Keratinocyte (primary cell): ENCODE data around the gene SLC29A1. TPM values are rescaled to one million over a fixed set of nuclear protein-coding genes. Genes with fewer than 3 reads are reported as not detected.

Experiments used
- DNase-seq: peaks from one replicate; pipeline ENCODE4 v3.0.0-alpha.2; 2011; ENCODE audit warnings: low read depth, missing footprints, low spot score
- FAIRE-seq: peaks from 2 replicates; lab custom pipeline; 2011; peaks lifted over from hg19 to GRCh38; lab: Jason Lieb, UNC
- H2AFZ ChIP-seq: 2 replicates; pipeline ENCODE4 v1.6.0; 2012; ENCODE audit warnings: low read length, control low read depth, inconsistent platforms; ENCODE audit not compliant: control insufficient read depth
- H3K27ac ChIP-seq: 2 replicates; pipeline ENCODE4 v1.5.1; 2011; ENCODE audit warnings: low read length; ENCODE audit not compliant: control insufficient read depth, insufficient read depth
- H3K27me3 ChIP-seq: 3 replicates; pipeline ENCODE4 v1.6.0; 2011; ENCODE audit warnings: low read length; ENCODE audit not compliant: control insufficient read depth, insufficient read depth; ENCODE audit errors: extremely low read depth
- H3K36me3 ChIP-seq, 2 experiments: 2 replicates in 1 of 2; 3 replicates in 1 of 2; pipeline ENCODE4 v1.5.1; 2011; ENCODE audit warnings: low read length in 2 of 2, mild to moderate bottlenecking in 1 of 2; ENCODE audit not compliant: control insufficient read depth in 2 of 2, insufficient read depth in 2 of 2; ENCODE audit errors: extremely low read depth in 1 of 2
- H3K4me1 ChIP-seq: 3 replicates; pipeline ENCODE4 v1.5.1; 2011; ENCODE audit warnings: low read length; ENCODE audit not compliant: control insufficient read depth, insufficient read depth; ENCODE audit errors: extremely low read depth
- H3K4me2 ChIP-seq: 3 replicates; pipeline ENCODE4 v1.6.0; 2011; ENCODE audit warnings: low read depth, low read length; ENCODE audit not compliant: control insufficient read depth, insufficient read depth; ENCODE audit errors: extremely low read depth
- H3K4me3 ChIP-seq, 3 experiments: fragments of 200-600 bp in 1 of 3; sonication (generic) in 1 of 3; 2 replicates in 2 of 3; 3 replicates in 1 of 3; pipeline ENCODE4 v1.5.1; 2011 to 2016; ENCODE audit warnings: low read length in 3 of 3, mild to moderate bottlenecking in 3 of 3, control low read depth in 2 of 3, inconsistent platforms in 1 of 3, low read depth in 1 of 3, mixed read lengths in 1 of 3, mixed run types in 1 of 3, moderate library complexity in 1 of 3; ENCODE audit not compliant: control insufficient read depth in 2 of 3, insufficient read depth in 2 of 3; ENCODE audit errors: extremely low read depth in 1 of 3
- H3K79me2 ChIP-seq: 2 replicates; pipeline ENCODE4 v1.6.0; 2012; ENCODE audit warnings: low read length; ENCODE audit not compliant: control insufficient read depth, insufficient read depth
- H3K9ac ChIP-seq: 3 replicates; pipeline ENCODE4 v1.6.0; 2011; ENCODE audit warnings: low read length; ENCODE audit not compliant: control insufficient read depth, insufficient read depth; ENCODE audit errors: extremely low read depth
- H3K9me1 ChIP-seq: 3 replicates; pipeline ENCODE4 v1.6.0; 2011; ENCODE audit warnings: low read length; ENCODE audit not compliant: control insufficient read depth, insufficient read depth; ENCODE audit errors: extremely low read depth
- H3K9me3 ChIP-seq: 2 replicates; pipeline ENCODE4 v1.5.1; 2012; ENCODE audit warnings: low read depth, low read length; ENCODE audit not compliant: control insufficient read depth
- H4K20me1 ChIP-seq: 3 replicates; pipeline ENCODE4 v1.6.0; 2011; ENCODE audit warnings: low read length; ENCODE audit not compliant: control insufficient read depth, insufficient read depth; ENCODE audit errors: extremely low read depth
- EZH2 ChIP-seq: IDR thresholded peaks from one replicate; pipeline ENCODE4 v1.6.1; 2012; ENCODE audit warnings: inconsistent platforms, mild to moderate bottlenecking, low read length, moderate library complexity
- dilution Hi-C: fragments of 300-500 bp; cut with MboI; formaldehyde crosslinking; loops from one replicate; pipeline ENCODE4 v1.7.0; 2020; ENCODE audit warnings: low sequenced_read_pairs; ENCODE audit not compliant: extremely low pct_ligation_motif_present
- polyA plus RNA-seq, 5 experiments: library from polyadenylated mRNA; depleted of rRNA in 3 of 5; stranded (reverse) in 3 of 5; stranded (forward) in 1 of 5; unstranded in 1 of 5; fragments of >200 nt; gene quantifications; 1 replicate in 1 of 5; 2 replicates in 3 of 5; 3 replicates in 1 of 5; pipeline versions ENCODE4 v1.2.1 to v1.2.3, GENCODE V29; 2011 to 2012; ENCODE audit warnings: missing spikeins in 2 of 5, low read depth in 1 of 5, low replicate concordance in 1 of 5
- TF ChIP-seq, protein P1 (sequence below), 3 experiments: IDR thresholded peaks in 1 of 3; conservative IDR thresholded peaks in 1 of 3; optimal IDR thresholded peaks in 1 of 3; 2 replicates in 2 of 3; 3 replicates in 1 of 3; pipeline versions ENCODE3 to v1.5.1; 2011; ENCODE audit warnings: low read length in 3 of 3, mild to moderate bottlenecking in 3 of 3, moderate library complexity in 2 of 3, control low read depth in 1 of 3, inconsistent platforms in 1 of 3; ENCODE audit not compliant: insufficient read depth in 2 of 3; ENCODE audit errors: extremely low read depth in 1 of 3

The SLC29A1 gene
- polyA plus RNA-seq, 1 donor (not counting 4 experiments of a cell fraction or from before 2014, with no cell fraction given): 51.0 TPM

DNA sequence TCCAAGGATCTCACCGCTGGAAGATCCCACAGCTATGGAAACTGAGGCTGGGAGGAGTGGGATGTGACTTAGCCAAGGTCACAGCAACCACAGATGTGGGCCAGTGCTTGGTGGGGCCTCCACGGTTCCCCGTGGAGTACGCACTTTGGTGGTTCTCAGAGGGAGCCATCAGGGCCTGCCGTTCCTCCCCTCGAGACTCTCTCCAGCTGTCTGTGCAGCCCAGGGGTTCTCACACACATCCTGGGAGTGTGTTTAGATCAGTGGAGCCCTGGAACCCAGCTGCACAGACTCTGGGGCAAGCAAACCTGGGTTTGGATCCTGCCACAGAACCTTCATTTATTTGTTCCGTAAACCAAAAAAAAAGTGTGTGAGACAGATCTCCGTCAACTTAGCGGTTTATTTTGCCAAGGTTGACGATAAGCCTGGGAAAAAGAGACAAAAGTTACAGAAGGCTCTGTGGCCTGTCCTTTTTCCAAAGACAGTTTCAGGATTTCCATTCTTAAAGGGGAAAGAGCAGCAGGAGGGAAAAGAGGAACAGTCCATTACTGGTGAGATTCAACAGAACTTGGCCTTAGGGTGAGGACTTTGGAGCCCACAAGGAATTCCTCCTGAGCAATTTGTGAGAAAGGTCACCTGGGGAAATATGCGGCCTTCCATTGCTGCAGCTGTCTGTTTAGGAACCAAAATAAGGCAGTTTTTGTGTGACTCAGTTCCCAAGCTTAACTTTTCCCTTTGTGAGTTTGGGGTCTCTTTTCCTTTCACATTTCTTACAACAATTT is 20.2 kb upstream of the SLC29A1 start:
- Histone ChIP-seq H3K9me1 (no peaks in the 10 kb centered on the region), H3K27ac (no peak overlapping the region), H4K20me1 (no peaks in the 10 kb centered on the region), H3K4me1 (peaks cover 37% of the 10 kb centered on the region), H2AFZ (no peak overlapping the region), H3K9ac (no peak overlapping the region), H3K4me2 (no peak overlapping the region), H3K27me3 (no peaks in the 10 kb centered on the region), H3K79me2 (no peaks in the 10 kb centered on the region), H3K9me3 (no peaks in the 10 kb centered on the region), H3K4me3 (no peak overlapping the region), H3K36me3 (no peaks in the 10 kb centered on the region)
- DNase-seq (no peak), FAIRE-seq (no peak)
- dilution Hi-C loops: no loop called here
- no peak for TF ChIP-seq EZH2
- TF ChIP-seq, protein P1, sequence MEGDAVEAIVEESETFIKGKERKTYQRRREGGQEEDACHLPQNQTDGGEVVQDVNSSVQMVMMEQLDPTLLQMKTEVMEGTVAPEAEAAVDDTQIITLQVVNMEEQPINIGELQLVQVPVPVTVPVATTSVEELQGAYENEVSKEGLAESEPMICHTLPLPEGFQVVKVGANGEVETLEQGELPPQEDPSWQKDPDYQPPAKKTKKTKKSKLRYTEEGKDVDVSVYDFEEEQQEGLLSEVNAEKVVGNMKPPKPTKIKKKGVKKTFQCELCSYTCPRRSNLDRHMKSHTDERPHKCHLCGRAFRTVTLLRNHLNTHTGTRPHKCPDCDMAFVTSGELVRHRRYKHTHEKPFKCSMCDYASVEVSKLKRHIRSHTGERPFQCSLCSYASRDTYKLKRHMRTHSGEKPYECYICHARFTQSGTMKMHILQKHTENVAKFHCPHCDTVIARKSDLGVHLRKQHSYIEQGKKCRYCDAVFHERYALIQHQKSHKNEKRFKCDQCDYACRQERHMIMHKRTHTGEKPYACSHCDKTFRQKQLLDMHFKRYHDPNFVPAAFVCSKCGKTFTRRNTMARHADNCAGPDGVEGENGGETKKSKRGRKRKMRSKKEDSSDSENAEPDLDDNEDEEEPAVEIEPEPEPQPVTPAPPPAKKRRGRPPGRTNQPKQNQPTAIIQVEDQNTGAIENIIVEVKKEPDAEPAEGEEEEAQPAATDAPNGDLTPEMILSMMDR (optimal IDR thresholded peaks at IDR 0.05 in 1 of 3, IDR thresholded peaks at IDR 0.05 in 1 of 3, conservative IDR thresholded peaks at IDR 0.05 in 1 of 3; ENCODE audit: extremely low read depth in 1 of 3, insufficient read depth in 2 of 3, low read length in 3 of 3): no peak

DNA sequence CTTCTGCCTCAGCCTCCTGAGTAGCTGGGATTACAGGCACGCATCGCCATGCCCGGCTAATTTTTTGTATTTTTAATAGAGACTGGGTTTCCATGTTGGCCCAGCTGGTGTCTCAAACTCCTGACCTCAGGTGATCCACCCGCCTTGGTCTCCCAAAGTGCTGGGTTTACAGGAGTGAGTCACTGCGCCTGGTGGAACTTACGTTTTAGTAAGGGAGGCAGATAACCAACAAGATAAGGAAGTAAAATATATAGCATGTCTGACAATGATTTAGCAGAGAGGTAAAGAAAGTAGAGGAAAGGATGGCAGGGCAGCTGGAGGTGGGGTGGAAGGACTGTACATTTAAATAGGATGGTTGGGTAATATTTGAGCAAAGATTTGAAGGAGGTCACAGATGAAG is 19.4 kb upstream of the SLC29A1 start:
- H3K79me2 ChIP-seq: no peaks in the 10 kb centered on the region
- dilution Hi-C loops: no loop called here
- no peak for FAIRE-seq
- DNase-seq: no peak
- no peaks in the 10 kb centered on the region for H3K36me3 ChIP-seq
- H3K4me2 ChIP-seq: no peak overlapping the region
- H3K27ac ChIP-seq: no peak overlapping the region
- no peak overlapping the region for H3K4me3 ChIP-seq
- no peaks in the 10 kb centered on the region for H3K27me3 ChIP-seq
- H3K9ac ChIP-seq: no peak overlapping the region
- no peaks in the 10 kb centered on the region for H4K20me1 ChIP-seq
- no peaks in the 10 kb centered on the region for H3K9me3 ChIP-seq
- H3K9me1 ChIP-seq: no peaks in the 10 kb centered on the region
- peaks cover 37% of the 10 kb centered on the region for H3K4me1 ChIP-seq
- TF ChIP-seq, protein P1 (optimal IDR thresholded peaks at IDR 0.05 in 1 of 3, IDR thresholded peaks at IDR 0.05 in 1 of 3, conservative IDR thresholded peaks at IDR 0.05 in 1 of 3; ENCODE audit: extremely low read depth in 1 of 3, insufficient read depth in 2 of 3, low read length in 3 of 3): no peak
- TF ChIP-seq EZH2: no peak
- peak overlapping the region; percentile 24 for H2AFZ ChIP-seq
